ENCODE results near the gene CATSPERE.

Gene CATSPERE

DNA sequence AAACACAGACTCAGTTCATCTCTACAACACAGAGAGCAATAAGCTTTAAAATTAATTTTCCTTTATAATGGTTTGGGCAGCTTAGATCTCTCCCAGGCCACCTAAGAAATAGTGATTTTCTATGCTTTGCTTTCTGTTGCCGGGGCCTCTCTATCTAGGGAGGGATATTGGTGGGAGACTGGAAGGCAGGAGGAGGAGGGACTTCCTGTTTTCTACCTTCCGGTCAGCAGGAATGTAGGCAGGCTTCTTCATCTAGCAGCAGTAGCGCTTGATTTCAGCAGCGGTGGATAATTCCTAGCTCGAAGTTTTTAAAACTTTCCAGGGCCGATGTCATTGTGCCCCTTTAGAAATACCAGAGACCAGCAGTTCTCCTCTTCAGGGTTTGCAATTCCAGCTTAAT is 186.7 kb downstream of the CATSPERE start (continued):
- TF ChIP-seq BACH2 (CRISPR knock-in tag; IDR thresholded peaks at IDR 0.05; ENCODE audit: borderline replicate concordance): no peak

- ATAC-seq: no peak
- TF ChIP-seq ARNTL (CRISPR knock-in tag; IDR thresholded peaks at IDR 0.05; ENCODE audit: borderline replicate concordance, low read depth) (no peak), ZNF70 (CRISPR knock-in tag; IDR thresholded peaks at IDR 0.05) (no peak), SNAI2 (CRISPR knock-in tag; IDR thresholded peaks at IDR 0.05) (no peak), ZFP30 (CRISPR knock-in tag; IDR thresholded peaks at IDR 0.05) (no peak), ZC3H10 (CRISPR knock-in tag; IDR thresholded peaks at IDR 0.05) (no peak), OSR1 (CRISPR knock-in tag; IDR thresholded peaks at IDR 0.05) (no peak), TOX (CRISPR knock-in tag; IDR thresholded peaks at IDR 0.05; ENCODE audit: borderline replicate concordance) (no peak; the same call in 1 of the 2 replicates)
- TF ChIP-seq, protein P1, sequence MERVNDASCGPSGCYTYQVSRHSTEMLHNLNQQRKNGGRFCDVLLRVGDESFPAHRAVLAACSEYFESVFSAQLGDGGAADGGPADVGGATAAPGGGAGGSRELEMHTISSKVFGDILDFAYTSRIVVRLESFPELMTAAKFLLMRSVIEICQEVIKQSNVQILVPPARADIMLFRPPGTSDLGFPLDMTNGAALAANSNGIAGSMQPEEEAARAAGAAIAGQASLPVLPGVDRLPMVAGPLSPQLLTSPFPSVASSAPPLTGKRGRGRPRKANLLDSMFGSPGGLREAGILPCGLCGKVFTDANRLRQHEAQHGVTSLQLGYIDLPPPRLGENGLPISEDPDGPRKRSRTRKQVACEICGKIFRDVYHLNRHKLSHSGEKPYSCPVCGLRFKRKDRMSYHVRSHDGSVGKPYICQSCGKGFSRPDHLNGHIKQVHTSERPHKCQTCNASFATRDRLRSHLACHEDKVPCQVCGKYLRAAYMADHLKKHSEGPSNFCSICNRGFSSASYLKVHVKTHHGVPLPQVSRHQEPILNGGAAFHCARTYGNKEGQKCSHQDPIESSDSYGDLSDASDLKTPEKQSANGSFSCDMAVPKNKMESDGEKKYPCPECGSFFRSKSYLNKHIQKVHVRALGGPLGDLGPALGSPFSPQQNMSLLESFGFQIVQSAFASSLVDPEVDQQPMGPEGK (CRISPR knock-in tag; IDR thresholded peaks at IDR 0.05; ENCODE audit: borderline replicate concordance): no peak
Measured at GRCh38 chr1:244651956-244652622, 191.0 kb downstream of the CATSPERE start.

DNA sequence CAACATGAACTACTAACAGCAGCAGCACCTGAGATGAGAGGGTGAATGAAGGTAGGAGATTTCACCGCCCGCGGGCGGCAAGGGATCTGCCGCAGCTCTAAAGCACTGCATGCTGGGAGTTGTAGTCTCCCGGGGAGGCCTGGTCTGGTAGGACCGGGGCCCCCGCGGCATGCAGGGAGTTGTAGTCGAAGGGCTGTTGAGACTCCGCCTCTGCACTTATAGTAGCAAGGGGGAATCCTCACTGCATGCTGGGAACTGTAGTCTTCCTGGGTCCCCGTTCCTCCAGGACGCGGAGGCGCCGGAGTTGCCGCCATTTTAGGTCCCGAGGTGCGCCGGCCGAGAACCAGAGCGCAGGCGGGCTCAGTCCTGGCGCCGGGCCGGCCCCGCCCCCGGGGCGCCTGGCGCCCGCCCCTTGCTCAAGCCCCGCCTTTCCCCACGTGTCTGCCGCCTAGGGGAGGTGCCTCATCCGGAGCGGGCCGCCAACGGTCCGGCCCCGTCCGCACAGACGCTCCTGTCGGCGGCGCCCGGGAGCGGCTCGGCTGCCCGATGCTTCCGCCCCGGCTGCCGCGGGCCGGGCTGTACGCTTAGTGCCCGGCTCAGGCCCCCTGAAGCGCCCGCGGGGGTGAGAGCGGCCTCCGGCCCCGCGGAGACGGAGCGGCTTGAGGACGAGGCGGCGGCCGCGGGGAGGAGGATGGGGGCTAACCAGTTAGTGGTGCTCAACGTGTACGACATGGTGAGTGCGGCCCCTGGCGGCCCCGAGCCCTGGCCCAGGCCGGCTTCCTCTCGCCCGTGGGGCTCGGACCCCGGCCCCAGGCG is 191.8 kb downstream of the CATSPERE start, which contains the start of gene DESI2:
TSS of gene DESI2 (plus strand) at position 504 of the 816 bp plus-strand sequence. CDS start at position 692, 188 bp downstream.
- ATAC-seq: peak; percentile 96
- TF ChIP-seq, protein P1 (CRISPR knock-in tag; IDR thresholded peaks at IDR 0.05; ENCODE audit: borderline replicate concordance): no peak
- TF ChIP-seq ZNF565 (CRISPR knock-in tag; conservative IDR thresholded peaks at IDR 0.05; ENCODE audit: low read depth) (no peak), SNAI2 (CRISPR knock-in tag; IDR thresholded peaks at IDR 0.05) (no peak), TOX (CRISPR knock-in tag; IDR thresholded peaks at IDR 0.05; ENCODE audit: borderline replicate concordance) (no peak), ZNF70 (CRISPR knock-in tag; IDR thresholded peaks at IDR 0.05) (no peak), ISL1 (CRISPR knock-in tag; IDR thresholded peaks at IDR 0.05) (no peak), PPARA (CRISPR knock-in tag; IDR thresholded peaks at IDR 0.05; ENCODE audit: borderline replicate concordance) (no peak), TCF4 (CRISPR knock-in tag; IDR thresholded peaks at IDR 0.05; ENCODE audit: borderline replicate concordance) (no peak), OSR1 (CRISPR knock-in tag; IDR thresholded peaks at IDR 0.05) (no peak), ESRRG (CRISPR knock-in tag; IDR thresholded peaks at IDR 0.05) (no peak), CSDC2 (CRISPR knock-in tag; IDR thresholded peaks at IDR 0.05) (no peak), ARNTL (CRISPR knock-in tag; IDR thresholded peaks at IDR 0.05; ENCODE audit: borderline replicate concordance, low read depth) (no peak), ZNF8 (CRISPR knock-in tag; IDR thresholded peaks at IDR 0.05) (no peak), ZFP3 (CRISPR knock-in tag; IDR thresholded peaks at IDR 0.05) (no peak)
- TF ChIP-seq, protein P2, sequence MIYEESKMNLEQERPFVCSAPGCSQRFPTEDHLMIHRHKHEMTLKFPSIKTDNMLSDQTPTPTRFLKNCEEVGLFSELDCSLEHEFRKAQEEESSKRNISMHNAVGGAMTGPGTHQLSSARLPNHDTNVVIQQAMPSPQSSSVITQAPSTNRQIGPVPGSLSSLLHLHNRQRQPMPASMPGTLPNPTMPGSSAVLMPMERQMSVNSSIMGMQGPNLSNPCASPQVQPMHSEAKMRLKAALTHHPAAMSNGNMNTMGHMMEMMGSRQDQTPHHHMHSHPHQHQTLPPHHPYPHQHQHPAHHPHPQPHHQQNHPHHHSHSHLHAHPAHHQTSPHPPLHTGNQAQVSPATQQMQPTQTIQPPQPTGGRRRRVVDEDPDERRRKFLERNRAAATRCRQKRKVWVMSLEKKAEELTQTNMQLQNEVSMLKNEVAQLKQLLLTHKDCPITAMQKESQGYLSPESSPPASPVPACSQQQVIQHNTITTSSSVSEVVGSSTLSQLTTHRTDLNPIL (CRISPR knock-in tag; IDR thresholded peaks at IDR 0.05; ENCODE audit: low read depth): no peak
- TF ChIP-seq, protein P3, sequence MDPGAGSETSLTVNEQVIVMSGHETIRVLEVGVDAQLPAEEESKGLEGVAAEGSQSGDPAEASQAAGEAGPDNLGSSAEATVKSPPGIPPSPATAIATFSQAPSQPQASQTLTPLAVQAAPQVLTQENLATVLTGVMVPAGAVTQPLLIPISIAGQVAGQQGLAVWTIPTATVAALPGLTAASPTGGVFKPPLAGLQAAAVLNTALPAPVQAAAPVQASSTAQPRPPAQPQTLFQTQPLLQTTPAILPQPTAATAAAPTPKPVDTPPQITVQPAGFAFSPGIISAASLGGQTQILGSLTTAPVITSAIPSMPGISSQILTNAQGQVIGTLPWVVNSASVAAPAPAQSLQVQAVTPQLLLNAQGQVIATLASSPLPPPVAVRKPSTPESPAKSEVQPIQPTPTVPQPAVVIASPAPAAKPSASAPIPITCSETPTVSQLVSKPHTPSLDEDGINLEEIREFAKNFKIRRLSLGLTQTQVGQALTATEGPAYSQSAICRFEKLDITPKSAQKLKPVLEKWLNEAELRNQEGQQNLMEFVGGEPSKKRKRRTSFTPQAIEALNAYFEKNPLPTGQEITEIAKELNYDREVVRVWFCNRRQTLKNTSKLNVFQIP (CRISPR knock-in tag; IDR thresholded peaks at IDR 0.05; ENCODE audit: borderline replicate concordance, low read depth): no peak
- TF ChIP-seq, protein P4, sequence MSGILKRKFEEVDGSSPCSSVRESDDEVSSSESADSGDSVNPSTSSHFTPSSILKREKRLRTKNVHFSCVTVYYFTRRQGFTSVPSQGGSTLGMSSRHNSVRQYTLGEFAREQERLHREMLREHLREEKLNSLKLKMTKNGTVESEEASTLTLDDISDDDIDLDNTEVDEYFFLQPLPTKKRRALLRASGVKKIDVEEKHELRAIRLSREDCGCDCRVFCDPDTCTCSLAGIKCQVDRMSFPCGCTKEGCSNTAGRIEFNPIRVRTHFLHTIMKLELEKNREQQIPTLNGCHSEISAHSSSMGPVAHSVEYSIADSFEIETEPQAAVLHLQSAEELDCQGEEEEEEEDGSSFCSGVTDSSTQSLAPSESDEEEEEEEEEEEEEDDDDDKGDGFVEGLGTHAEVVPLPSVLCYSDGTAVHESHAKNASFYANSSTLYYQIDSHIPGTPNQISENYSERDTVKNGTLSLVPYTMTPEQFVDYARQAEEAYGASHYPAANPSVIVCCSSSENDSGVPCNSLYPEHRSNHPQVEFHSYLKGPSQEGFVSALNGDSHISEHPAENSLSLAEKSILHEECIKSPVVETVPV (CRISPR knock-in tag; IDR thresholded peaks at IDR 0.05): no peak

Measured in SK-N-SH treated with all-trans-retinoic acid at 6 μM for 48 hours (cell line).